Esophagus muscularis mucosa (tissue), 3 donors: ENCODE results near the gene NR4A3.

Source experiments
- POLR2A ChIP-seq: fragments of 450-650 bp; IDR thresholded peaks from one replicate; pipeline ENCODE4 v1.6.1; 2017; ENCODE audit warnings: antibody characterized with exemption, moderate library complexity, mild to moderate bottlenecking, low read depth
- TF ChIP-seq, protein P1 (sequence below), 3 experiments: fragments of 200-600 bp in 2 of 3; fragments of 450-650 bp in 1 of 3; sonication (generic) in 2 of 3; IDR thresholded peaks; one replicate each; pipeline ENCODE4 v1.5.1; 2017 to 2019; ENCODE audit warnings: antibody characterized with exemption in 3 of 3, mild to moderate bottlenecking in 2 of 3, moderate library complexity in 1 of 3

DNA sequence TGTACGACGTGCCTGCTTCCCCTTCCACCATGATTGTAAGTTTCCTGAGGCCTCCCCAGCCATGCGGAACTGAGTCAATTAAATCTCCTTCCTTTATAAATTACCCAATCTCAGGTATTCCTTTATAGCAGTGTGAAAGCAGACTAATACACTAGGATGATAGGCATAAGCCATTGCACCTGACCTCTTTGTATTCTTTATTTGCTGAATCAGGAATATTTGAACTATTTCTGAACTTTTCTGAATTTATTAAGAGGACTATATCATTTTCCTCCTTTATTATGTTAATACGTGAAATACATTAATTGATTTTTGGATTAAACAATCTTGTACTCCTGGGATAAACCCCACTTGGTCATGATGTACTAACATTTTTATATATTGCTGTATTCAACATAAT is 28.2 kb upstream of the NR4A3 start:
- TF ChIP-seq, protein P1, sequence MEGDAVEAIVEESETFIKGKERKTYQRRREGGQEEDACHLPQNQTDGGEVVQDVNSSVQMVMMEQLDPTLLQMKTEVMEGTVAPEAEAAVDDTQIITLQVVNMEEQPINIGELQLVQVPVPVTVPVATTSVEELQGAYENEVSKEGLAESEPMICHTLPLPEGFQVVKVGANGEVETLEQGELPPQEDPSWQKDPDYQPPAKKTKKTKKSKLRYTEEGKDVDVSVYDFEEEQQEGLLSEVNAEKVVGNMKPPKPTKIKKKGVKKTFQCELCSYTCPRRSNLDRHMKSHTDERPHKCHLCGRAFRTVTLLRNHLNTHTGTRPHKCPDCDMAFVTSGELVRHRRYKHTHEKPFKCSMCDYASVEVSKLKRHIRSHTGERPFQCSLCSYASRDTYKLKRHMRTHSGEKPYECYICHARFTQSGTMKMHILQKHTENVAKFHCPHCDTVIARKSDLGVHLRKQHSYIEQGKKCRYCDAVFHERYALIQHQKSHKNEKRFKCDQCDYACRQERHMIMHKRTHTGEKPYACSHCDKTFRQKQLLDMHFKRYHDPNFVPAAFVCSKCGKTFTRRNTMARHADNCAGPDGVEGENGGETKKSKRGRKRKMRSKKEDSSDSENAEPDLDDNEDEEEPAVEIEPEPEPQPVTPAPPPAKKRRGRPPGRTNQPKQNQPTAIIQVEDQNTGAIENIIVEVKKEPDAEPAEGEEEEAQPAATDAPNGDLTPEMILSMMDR (IDR thresholded peaks at IDR 0.05): no peak
- no peak for TF ChIP-seq POLR2A
